Rectal smooth muscle tissue (tissue), 1 donor: ENCODE measurements around the gene TTC7B.
"Not testable (repeated sequence)": the region's sequence is repeated elsewhere in the genome, so short reads cannot be mapped to it uniquely, and the experiment has no call there.

ENCODE experiments used
- H3K27ac ChIP-seq: one replicate; pipeline ENCODE4 v1.7.0; 2013; ENCODE audit warnings: low read depth, low read length, inconsistent platforms
- H3K27me3 ChIP-seq: one replicate; pipeline ENCODE4 v1.7.0; 2013; ENCODE audit warnings: low read length; ENCODE audit not compliant: control insufficient read depth, insufficient read depth
- H3K36me3 ChIP-seq: one replicate; pipeline ENCODE4 v1.7.0; 2013; ENCODE audit warnings: low read length; ENCODE audit not compliant: control insufficient read depth, insufficient read depth
- H3K4me1 ChIP-seq: one replicate; pipeline ENCODE4 v1.7.0; 2013; ENCODE audit warnings: low read length; ENCODE audit not compliant: control insufficient read depth, insufficient read depth
- H3K4me3 ChIP-seq: one replicate; pipeline ENCODE4 v1.7.0; 2013; ENCODE audit warnings: low read length
- H3K9ac ChIP-seq: one replicate; pipeline ENCODE4 v1.7.0; 2013; ENCODE audit warnings: low read length

TTC7B gene

GRCh38 chr14:90844321-90844720, 28.1 kb upstream of the TTC7B start:
- Histone ChIP-seq H3K36me3 (no peaks in the 10 kb centered on the region), H3K4me1 (no peaks in the 10 kb centered on the region), H3K9ac (no peak overlapping the region), H3K4me3 (no peak overlapping the region), H3K27ac (no peak overlapping the region), H3K27me3 (no peaks in the 10 kb centered on the region)

- H3K4me3 ChIP-seq, result no peak overlapping the region
- H3K27me3 ChIP-seq, result no peaks in the 10 kb centered on the region
- H3K36me3 ChIP-seq, result no peaks in the 10 kb centered on the region
- no peak overlapping the region for H3K9ac ChIP-seq
- H3K27ac ChIP-seq, result no peak overlapping the region
- no peaks in the 10 kb centered on the region for H3K4me1 ChIP-seq
Measured at GRCh38 chr14:90842726-90843125, 26.5 kb upstream of the TTC7B start.

- not testable (repeated sequence) for H3K27ac ChIP-seq, H3K9ac ChIP-seq, H3K4me1 ChIP-seq, H3K4me3 ChIP-seq, H3K36me3 ChIP-seq, H3K27me3 ChIP-seq
Measured at GRCh38 chr14:90840667-90841066, 24.4 kb upstream of the TTC7B start.

GRCh38 chr14:90839889-90840266, 23.6 kb upstream of the TTC7B start:
- H3K36me3 ChIP-seq, result no peaks in the 10 kb centered on the region
- no peak overlapping the region for H3K9ac ChIP-seq
- no peak overlapping the region for H3K27ac ChIP-seq
- no peaks in the 10 kb centered on the region for H3K27me3 ChIP-seq
- H3K4me3 ChIP-seq, result no peak overlapping the region
- H3K4me1 ChIP-seq, result no peaks in the 10 kb centered on the region

GRCh38 chr14:90839024-90839888, 23.0 kb upstream of the TTC7B start:
- no peak overlapping the region for H3K9ac ChIP-seq
- H3K36me3 ChIP-seq, result no peaks in the 10 kb centered on the region
- H3K27ac ChIP-seq, result peak overlapping the region; percentile 29
- H3K27me3 ChIP-seq, result no peaks in the 10 kb centered on the region
- H3K4me3 ChIP-seq, result peak overlapping the region; percentile 6
- no peaks in the 10 kb centered on the region for H3K4me1 ChIP-seq

- not testable (repeated sequence) for H3K4me1 ChIP-seq, H3K36me3 ChIP-seq, H3K4me3 ChIP-seq, H3K27me3 ChIP-seq, H3K9ac ChIP-seq, H3K27ac ChIP-seq
Measured at GRCh38 chr14:90838531-90838930, 22.3 kb upstream of the TTC7B start.

- Histone ChIP-seq H3K27me3 (no peaks in the 10 kb centered on the region), H3K4me1 (no peaks in the 10 kb centered on the region), H3K27ac (no peak overlapping the region), H3K9ac (no peak overlapping the region), H3K36me3 (no peaks in the 10 kb centered on the region), H3K4me3 (no peak overlapping the region)
Measured at GRCh38 chr14:90837355-90837754, 21.1 kb upstream of the TTC7B start.

GRCh38 chr14:90836692-90837063, 20.4 kb upstream of the TTC7B start:
- H3K4me1 ChIP-seq, result no peaks in the 10 kb centered on the region
- no peak overlapping the region for H3K4me3 ChIP-seq
- H3K36me3 ChIP-seq, result no peaks in the 10 kb centered on the region
- H3K9ac ChIP-seq, result no peak overlapping the region
- H3K27me3 ChIP-seq, result no peaks in the 10 kb centered on the region
- no peak overlapping the region for H3K27ac ChIP-seq

- H3K36me3 ChIP-seq, result no peaks in the 10 kb centered on the region
- H3K27me3 ChIP-seq, result no peaks in the 10 kb centered on the region
- no peak overlapping the region for H3K4me3 ChIP-seq
- no peak overlapping the region for H3K9ac ChIP-seq
- H3K4me1 ChIP-seq, result peaks cover 4% of the 10 kb centered on the region
- no peak overlapping the region for H3K27ac ChIP-seq
Measured at GRCh38 chr14:90831821-90832220, 15.6 kb upstream of the TTC7B start.

GRCh38 chr14:90830931-90831701, 14.9 kb upstream of the TTC7B start:
- H3K27ac ChIP-seq, result no peak overlapping the region

GRCh38 chr14:90829677-90830076, 13.4 kb upstream of the TTC7B start:
- H3K4me1 ChIP-seq, result peaks cover 4% of the 10 kb centered on the region
- no peaks in the 10 kb centered on the region for H3K27me3 ChIP-seq
- no peak overlapping the region for H3K9ac ChIP-seq
- no peak overlapping the region for H3K27ac ChIP-seq
- no peaks in the 10 kb centered on the region for H3K36me3 ChIP-seq
- H3K4me3 ChIP-seq, result no peak overlapping the region

More at GRCh38 chr14:90830931-90831701, 14.9 kb upstream of the TTC7B start:
- Histone ChIP-seq H3K4me3 (no peak overlapping the region), H3K27me3 (no peaks in the 10 kb centered on the region), H3K36me3 (no peaks in the 10 kb centered on the region), H3K9ac (no peak overlapping the region), H3K4me1 (peaks cover 4% of the 10 kb centered on the region)

- peaks cover 4% of the 10 kb centered on the region for H3K4me1 ChIP-seq
- no peak overlapping the region for H3K9ac ChIP-seq
- H3K27ac ChIP-seq, result peak overlapping the region; percentile 39
- no peaks in the 10 kb centered on the region for H3K36me3 ChIP-seq
- H3K27me3 ChIP-seq, result no peaks in the 10 kb centered on the region
- peak overlapping the region; percentile 65 for H3K4me3 ChIP-seq
Measured at GRCh38 chr14:90828642-90829487, 12.6 kb upstream of the TTC7B start.
